Natural killer cell (primary cell): ENCODE measurements around the gene MAP2K6. TPM values are rescaled to one million over a fixed set of nuclear protein-coding genes. Genes with fewer than 3 reads are reported as not detected.

ENCODE experiments used
- ATAC-seq, 3 donors: fragments of 150-1000 bp in 2 of 3; fragments of 200-7000 bp in 1 of 3; cut with Tn5 transposase; 1 replicate in 1 of 3; 2 replicates in 2 of 3; pipeline ENCODE4 v1.10.0; 2021; ENCODE audit warnings: mild to moderate bottlenecking in 2 of 3, moderate library complexity in 2 of 3
- DNase-seq, 2 donors: peaks; one replicate each; pipeline versions ENCODE4 v3.0.0 to v3.0.0-alpha.2; 2013 to 2021; ENCODE audit warnings: mixed read lengths in 1 of 2
- H3K27ac ChIP-seq: one replicate; pipeline ENCODE4 v1.5.1; 2013; ENCODE audit warnings: mild to moderate bottlenecking, low read length
- H3K27me3 ChIP-seq: one replicate; pipeline ENCODE4 v1.6.1; 2013; ENCODE audit warnings: low read length; ENCODE audit not compliant: control insufficient read depth, insufficient read depth
- H3K36me3 ChIP-seq: one replicate; pipeline ENCODE4 v1.6.1; 2013; ENCODE audit warnings: low read length; ENCODE audit not compliant: control insufficient read depth, insufficient read depth
- H3K4me1 ChIP-seq: one replicate; pipeline ENCODE4 v1.6.1; 2013; ENCODE audit warnings: low read length; ENCODE audit not compliant: control insufficient read depth, insufficient read depth
- H3K4me3 ChIP-seq: one replicate; pipeline ENCODE4 v1.5.1; 2013; ENCODE audit warnings: low read length
- H3K9me3 ChIP-seq: one replicate; pipeline ENCODE4 v1.6.1; 2013; ENCODE audit warnings: low read length; ENCODE audit not compliant: control insufficient read depth, insufficient read depth
- H3K27ac Mint-ChIP-seq, 2 donors: one replicate each; pipeline ENCODE4 v1.8.0; 2022; ENCODE audit warnings: mild to moderate bottlenecking in 2 of 2, mixed read lengths in 2 of 2, moderate library complexity in 1 of 2
- H3K27me3 Mint-ChIP-seq, 2 donors: one replicate each; pipeline ENCODE4 v1.8.0; 2022; ENCODE audit warnings: low read depth in 2 of 2, mixed read lengths in 2 of 2
- H3K36me3 Mint-ChIP-seq: one replicate; pipeline ENCODE4 v1.8.0; 2022; ENCODE audit warnings: mixed read lengths
- H3K4me1 Mint-ChIP-seq, 2 donors: one replicate each; pipeline ENCODE4 v1.8.0; 2022; ENCODE audit warnings: mixed read lengths in 2 of 2
- H3K4me3 Mint-ChIP-seq: one replicate; pipeline ENCODE4 v1.8.0; 2022; ENCODE audit warnings: mild to moderate bottlenecking, moderate library complexity, mixed read lengths
- H3K9me3 Mint-ChIP-seq, 2 donors: one replicate each; pipeline ENCODE4 v1.8.0; 2022; ENCODE audit warnings: mixed read lengths in 2 of 2
- CTCF ChIP-seq: fragments of 200-600 bp; IDR thresholded peaks from one replicate; pipeline ENCODE4 v1.8.0; 2022; ENCODE audit warnings: antibody characterized with exemption
- WGBS: methylation state at CpG from one replicate; pipeline ENCODE4 v1.1.7; 2013; ENCODE audit warnings: missing lambda C conversion rate; ENCODE audit not compliant: insufficient coverage; 5-methylcytosine and 5-hydroxymethylcytosine counted together
- intact Hi-C: fragments of 100-400 bp; cut with micrococcal nuclease; formaldehyde crosslinking; loops from one replicate; pipeline ENCODE4 v1.14.2; 2022
- total RNA-seq, 4 donors: library from RNA; stranded (reverse); fragments of 120-200 nt in 1 of 4; gene quantifications; one replicate each; pipeline versions ENCODE4 v1.2.3 to v1.2.4, GENCODE V29; 2013 to 2022

The MAP2K6 gene
- total RNA-seq, 3 donors from 2014 or later (not counting 1 experiment from before 2014, with no cell fraction given), result 11.8 to 16.9 (median 14.0) TPM

GRCh38 chr17:69461951-69462369 lies 47.5 kb downstream of the MAP2K6 start:
- Mint-ChIP-seq H3K27me3 (no peaks in the 10 kb centered on the region), H3K4me1 (peaks cover 5 to 18% of the 10 kb centered on the region in 2 donors), H3K4me3 (no peak overlapping the region), H3K27ac (no peak overlapping the region), H3K36me3 (no peaks in the 10 kb centered on the region), H3K9me3 (no peaks in the 10 kb centered on the region)
- no peak for DNase-seq
- 94% methylated on average over 11 of the region's 11 CpGs for WGBS
- TF ChIP-seq CTCF, result no peak
- Histone ChIP-seq H3K4me3 (no peak overlapping the region), H3K27me3 (no peaks in the 10 kb centered on the region), H3K9me3 (no peaks in the 10 kb centered on the region), H3K4me1 (no peaks in the 10 kb centered on the region), H3K36me3 (no peaks in the 10 kb centered on the region), H3K27ac (no peak overlapping the region)
- ATAC-seq, result no peak
- intact Hi-C loops, result no loop called here

GRCh38 chr17:69462882-69463281 lies 48.4 kb downstream of the MAP2K6 start:
- H3K27me3 ChIP-seq, result no peaks in the 10 kb centered on the region
- no peak for DNase-seq
- WGBS, result 98% methylated on average over 6 of the region's 8 CpGs
- H3K4me1 Mint-ChIP-seq, result peaks cover 3 to 9% of the 10 kb centered on the region in 2 donors
- no peaks in the 10 kb centered on the region for H3K36me3 Mint-ChIP-seq
- TF ChIP-seq CTCF, result no peak
- no peaks in the 10 kb centered on the region for H3K4me1 ChIP-seq
- no peaks in the 10 kb centered on the region for H3K9me3 ChIP-seq
- H3K27me3 Mint-ChIP-seq, result no peaks in the 10 kb centered on the region
- H3K27ac ChIP-seq, result no peak overlapping the region
- H3K4me3 Mint-ChIP-seq, result no peak overlapping the region
- H3K9me3 Mint-ChIP-seq, result no peaks in the 10 kb centered on the region
- H3K36me3 ChIP-seq, result no peaks in the 10 kb centered on the region
- intact Hi-C loops, result no loop called here
- no peak for ATAC-seq
- no peak overlapping the region for H3K27ac Mint-ChIP-seq
- H3K4me3 ChIP-seq, result no peak overlapping the region

GRCh38 chr17:69466451-69466850 lies 52.0 kb downstream of the MAP2K6 start:
- H3K36me3 ChIP-seq, result no peaks in the 10 kb centered on the region
- Mint-ChIP-seq H3K36me3 (no peaks in the 10 kb centered on the region), H3K27me3 (no peaks in the 10 kb centered on the region), H3K4me1 (peaks cover 7 to 17% of the 10 kb centered on the region in 2 donors), H3K4me3 (no peak overlapping the region), H3K27ac (no peak overlapping the region), H3K9me3 (no peaks in the 10 kb centered on the region)
- H3K4me1 ChIP-seq, result no peaks in the 10 kb centered on the region
- no peaks in the 10 kb centered on the region for H3K9me3 ChIP-seq
- TF ChIP-seq CTCF, result no peak
- H3K27me3 ChIP-seq, result no peaks in the 10 kb centered on the region
- H3K4me3 ChIP-seq, result no peak overlapping the region
- ATAC-seq, result no peak
- no peak for DNase-seq
- intact Hi-C loops, result no loop called here
- no peak overlapping the region for H3K27ac ChIP-seq
- WGBS, result 87% methylated on average over 5 of the region's 6 CpGs

GRCh38 chr17:69466905-69467667 lies 52.6 kb downstream of the MAP2K6 start:
- intact Hi-C loops, result no loop called here
- no peak for TF ChIP-seq CTCF
- no peak for ATAC-seq
- Mint-ChIP-seq H3K4me3 (no peak overlapping the region), H3K4me1 (peaks cover 7 to 17% of the 10 kb centered on the region in 2 donors), H3K27ac (no peak overlapping the region), H3K9me3 (no peaks in the 10 kb centered on the region), H3K36me3 (no peaks in the 10 kb centered on the region), H3K27me3 (no peaks in the 10 kb centered on the region)
- H3K4me1 ChIP-seq, result no peaks in the 10 kb centered on the region
- DNase-seq, result no peak
- no peak overlapping the region for H3K27ac ChIP-seq
- no peaks in the 10 kb centered on the region for H3K36me3 ChIP-seq
- no peaks in the 10 kb centered on the region for H3K27me3 ChIP-seq
- no peaks in the 10 kb centered on the region for H3K9me3 ChIP-seq
- 97% methylated on average over 3 of the region's 3 CpGs for WGBS
- H3K4me3 ChIP-seq, result no peak overlapping the region
